CD4-positive, alpha-beta T cell treated with Interleukin-17A for 4 hours (primary cell): ENCODE results near the gene TSEN2.
"Not testable (repeated sequence)": the region's sequence is repeated elsewhere in the genome, so short reads cannot be mapped to it uniquely, and the experiment has no call there.

Experiments
- DNase-seq: peaks from one replicate; pipeline ENCODE4 v3.0.0-alpha.2; 2020; ENCODE audit warnings: mixed read lengths

The TSEN2 gene

GRCh38 chr3:12472796-12473195 lies 11.5 kb upstream of the TSEN2 start:
- no peak for DNase-seq

GRCh38 chr3:12473511-12473910 lies 10.8 kb upstream of the TSEN2 start:
- DNase-seq: no peak

GRCh38 chr3:12476238-12476897 lies 7.9 kb upstream of the TSEN2 start:
- no peak for DNase-seq

GRCh38 chr3:12477256-12477655 lies 7.0 kb upstream of the TSEN2 start:
- no peak for DNase-seq

DNA sequence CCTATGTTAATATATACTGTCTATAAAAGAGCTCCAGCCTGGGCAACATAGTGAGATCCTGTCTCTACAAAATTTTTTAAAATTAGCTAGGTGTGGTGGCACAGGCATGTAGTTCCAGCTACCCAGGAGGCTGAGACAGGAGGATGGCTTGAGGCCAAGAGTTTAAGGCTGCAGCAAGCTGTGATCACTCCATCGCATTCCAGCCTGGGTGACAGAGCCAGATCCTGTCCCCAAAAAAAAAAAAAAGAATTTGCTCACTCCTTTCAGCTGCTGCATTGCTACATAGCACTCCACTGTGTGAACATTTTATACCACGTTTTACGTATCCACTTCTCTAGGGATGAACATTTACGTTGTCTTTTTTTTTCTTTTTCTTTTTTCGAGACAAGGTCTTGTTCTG lies 6.0 kb upstream of the TSEN2 start:
- DNase-seq: no peak

- not testable (repeated sequence) for DNase-seq
Measured at GRCh38 chr3:12479198-12479597, 5.1 kb upstream of the TSEN2 start.

DNA sequence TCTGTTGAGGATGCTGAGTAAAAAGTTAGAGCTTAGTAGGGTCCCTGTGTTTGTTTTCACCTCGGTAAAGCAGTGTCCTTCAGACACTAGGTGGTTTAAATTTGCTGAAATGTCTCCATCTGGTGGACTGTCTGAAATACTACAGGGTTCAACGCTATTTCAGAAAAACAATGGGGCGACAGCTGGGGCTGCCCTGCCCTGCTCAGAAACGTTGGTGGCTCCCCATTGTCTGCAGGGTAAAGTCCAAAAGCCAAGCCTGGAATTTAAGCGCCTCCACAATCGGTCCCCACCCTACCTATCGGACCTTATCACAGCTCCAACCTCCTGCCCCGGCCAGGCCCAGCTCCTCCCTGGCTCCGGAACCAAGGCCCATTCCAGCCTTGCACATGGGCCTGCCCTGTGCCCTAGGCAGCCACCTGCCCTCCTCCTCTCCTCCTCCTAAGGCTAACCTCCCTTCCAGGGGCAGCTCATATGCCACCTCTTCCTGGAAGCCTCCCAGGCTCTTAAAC lies 4.3 kb upstream of the TSEN2 start:
- DNase-seq: peak; percentile 29

GRCh38 chr3:12483410-12483809 lies 870 bp upstream of the TSEN2 start:
- no peak for DNase-seq

GRCh38 chr3:12483872-12484197 lies 445 bp upstream of the TSEN2 start:
- DNase-seq: no peak

DNA sequence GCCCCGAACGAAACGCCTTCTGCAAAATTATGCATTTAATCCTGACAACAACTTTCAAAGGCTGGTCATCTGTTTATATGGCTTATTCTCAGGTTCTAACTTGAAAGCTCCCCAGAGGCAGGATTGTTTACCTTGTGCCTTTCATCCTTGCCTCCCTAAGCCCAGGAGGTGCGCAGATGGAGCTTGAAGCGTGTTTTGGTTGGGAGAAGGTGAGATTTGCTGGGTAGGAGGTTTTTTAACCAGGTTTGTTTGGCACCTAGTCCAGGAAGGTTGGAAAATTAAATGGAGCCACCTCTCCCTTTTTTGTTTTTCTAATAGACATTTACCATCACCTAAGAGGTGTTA lies 675 bp downstream of the TSEN2 start:
- no peak for DNase-seq

- DNase-seq: no peak
Measured at GRCh38 chr3:12486001-12486400, 1.7 kb downstream of the TSEN2 start.

DNA sequence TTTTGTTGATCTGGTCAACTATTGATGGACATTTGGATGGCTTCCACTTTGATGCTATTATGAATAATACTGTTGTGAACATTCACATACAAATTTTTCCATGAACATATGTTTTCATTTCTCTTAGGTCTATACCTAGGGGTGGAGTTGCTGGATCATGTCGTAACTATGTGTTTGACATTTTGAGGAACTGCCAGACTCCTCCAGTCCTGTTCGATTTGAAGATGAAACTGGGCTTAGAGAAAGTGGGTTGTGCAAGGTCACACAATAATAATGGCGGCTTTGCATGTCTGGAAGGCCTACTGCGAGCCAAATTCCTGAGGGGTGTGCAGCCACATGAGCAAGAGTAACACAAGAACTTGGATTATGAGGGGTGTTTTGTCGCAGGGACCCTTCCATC lies 2.6 kb downstream of the TSEN2 start:
- DNase-seq: no peak

- DNase-seq: no peak
Measured at GRCh38 chr3:12487336-12487735, 3.1 kb downstream of the TSEN2 start.

GRCh38 chr3:12487786-12488185 lies 3.5 kb downstream of the TSEN2 start:
- DNase-seq: no peak

GRCh38 chr3:12489368-12489767 lies 5.1 kb downstream of the TSEN2 start:
- DNase-seq: no peak

DNA sequence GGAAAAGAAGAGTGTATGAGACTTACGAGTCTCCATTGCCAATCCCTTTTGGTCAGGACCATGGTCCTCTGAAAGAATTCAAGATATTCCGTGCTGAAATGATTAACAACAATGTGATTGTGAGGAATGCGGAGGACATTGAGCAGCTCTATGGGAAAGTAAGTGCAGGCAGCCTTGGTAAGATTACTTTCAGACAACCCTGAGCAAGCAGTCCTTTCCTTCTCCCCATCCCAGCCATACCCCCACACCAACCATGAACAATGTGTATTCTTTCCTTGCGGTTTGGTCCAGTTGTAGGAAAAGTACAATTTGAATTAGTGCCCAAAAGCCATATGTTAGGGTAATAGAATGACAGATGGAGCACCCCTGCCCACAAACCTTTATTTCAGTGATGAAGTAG lies 5.6 kb downstream of the TSEN2 start:
- no peak for DNase-seq

DNA sequence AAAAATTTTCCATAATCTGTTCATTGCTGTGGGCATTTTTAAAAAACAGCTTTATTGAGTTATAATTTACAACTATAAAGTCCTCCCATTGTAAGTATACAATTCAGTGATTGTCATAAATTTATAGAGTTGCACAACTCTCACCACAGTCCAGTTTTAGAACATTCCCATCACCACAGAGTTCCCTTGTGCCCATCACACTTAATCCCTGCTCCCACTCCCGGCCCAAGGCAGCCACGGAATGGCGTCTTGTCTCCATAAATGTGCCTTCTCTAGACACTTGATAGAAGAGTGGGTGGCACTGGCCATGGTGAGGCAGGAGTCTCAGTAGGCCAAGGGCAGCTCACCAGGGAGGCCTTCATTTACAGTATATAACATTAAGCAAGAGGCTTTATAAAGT lies 6.3 kb downstream of the TSEN2 start:
- DNase-seq: no peak

- no peak for DNase-seq
Measured at GRCh38 chr3:12495749-12496452, 11.6 kb downstream of the TSEN2 start.

- DNase-seq: no peak
Measured at GRCh38 chr3:12496453-12496761, 12.1 kb downstream of the TSEN2 start.

DNA sequence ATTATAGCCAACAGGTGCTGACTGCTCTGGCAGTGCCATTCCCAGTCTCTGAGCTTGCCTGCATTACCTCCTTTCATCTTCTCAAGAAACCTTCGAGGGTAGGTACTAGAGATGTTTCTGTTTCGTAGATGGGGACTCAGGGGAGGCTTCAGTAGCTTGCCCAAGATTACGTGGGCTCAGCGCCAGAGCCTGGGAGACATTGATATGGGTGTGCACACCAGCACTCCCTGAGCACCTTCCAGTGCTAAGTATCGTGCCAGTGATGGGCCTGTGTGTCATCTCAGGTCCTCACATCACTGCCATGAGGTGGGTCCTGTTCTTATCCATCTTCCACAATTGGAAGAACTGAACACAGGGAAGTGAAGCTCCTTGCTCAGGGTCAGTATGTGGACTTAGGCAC lies 15.2 kb downstream of the TSEN2 start:
- DNase-seq: no peak

DNA sequence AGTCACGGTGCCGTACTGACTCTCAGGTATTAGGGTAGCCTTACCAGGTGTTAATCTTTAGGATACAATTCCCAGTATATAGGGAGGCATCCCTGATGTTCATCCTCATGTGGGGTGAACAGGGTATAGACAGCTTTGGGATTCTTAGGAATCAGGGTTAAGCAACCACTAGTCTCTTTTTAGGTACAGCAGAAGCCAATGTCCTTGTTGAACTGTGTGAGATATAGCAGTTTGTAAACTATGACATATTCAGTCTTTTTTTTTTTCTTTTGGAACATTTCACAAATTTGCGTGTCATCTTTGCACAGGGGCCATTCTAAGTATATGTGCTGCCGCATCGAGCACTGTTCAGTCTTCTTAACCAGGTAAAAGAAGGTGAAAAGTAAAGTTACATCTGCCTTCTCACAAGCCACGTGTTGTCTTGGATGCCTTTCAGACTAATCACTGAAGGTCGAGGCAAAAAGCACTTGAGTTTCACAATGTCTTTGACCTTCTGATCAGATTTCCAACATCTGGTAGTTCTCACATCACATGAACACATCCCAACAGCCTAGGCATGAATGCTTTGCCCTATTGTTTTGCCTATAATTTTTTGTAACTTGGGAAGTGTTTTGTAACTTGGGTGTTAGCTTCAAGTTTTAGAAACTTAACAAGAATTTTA lies 17.2 kb downstream of the TSEN2 start:
- DNase-seq: no peak

- no peak for DNase-seq
Measured at GRCh38 chr3:12503126-12503957, 19.1 kb downstream of the TSEN2 start.

DNA sequence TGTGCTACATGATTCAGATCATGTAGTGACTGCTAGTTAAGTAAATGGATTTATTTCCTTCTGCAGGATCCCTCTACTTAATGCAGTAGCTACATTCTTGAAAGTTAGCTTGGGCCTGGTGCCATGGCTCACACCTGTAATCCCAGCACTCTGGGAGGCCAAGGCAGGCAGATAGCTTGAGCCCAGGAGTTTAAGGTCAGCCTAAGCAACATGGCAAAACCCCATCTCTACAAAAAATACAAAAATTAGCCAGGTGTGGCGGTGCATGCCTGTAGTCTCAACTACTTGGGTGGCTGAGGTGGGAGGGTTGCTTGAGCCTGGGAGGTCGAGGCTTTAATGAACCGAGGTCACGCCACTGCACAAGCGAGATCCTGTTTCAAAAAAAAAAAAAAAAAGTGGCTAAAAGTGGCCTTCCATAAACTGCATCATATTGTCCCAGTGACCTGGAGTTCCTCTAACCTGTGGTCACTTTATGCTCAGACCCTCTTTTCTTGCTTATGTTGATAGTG lies 22.0 kb downstream of the TSEN2 start:
- DNase-seq: no peak
